ENCODE data around the gene INTS1.

Gene INTS1

GRCh38 chr7:1428941-1429501, 75.2 kb downstream of the INTS1 start:
- no peak for DNase-seq

GRCh38 chr7:1427064-1427657, 77.0 kb downstream of the INTS1 start:
- no peak for DNase-seq

- DNase-seq, result no peak
Observed at GRCh38 chr7:1426474-1426873, 77.7 kb downstream of the INTS1 start.

GRCh38 chr7:1425292-1426136, 78.7 kb downstream of the INTS1 start:
- no peak for DNase-seq

GRCh38 chr7:1424041-1424440, 80.1 kb downstream of the INTS1 start:
- DNase-seq, result no peak

GRCh38 chr7:1423264-1423811, 80.9 kb downstream of the INTS1 start:
- no peak for DNase-seq

- no peak for DNase-seq
Observed at GRCh38 chr7:1422512-1423263, 81.5 kb downstream of the INTS1 start.

GRCh38 chr7:1421946-1422345, 82.2 kb downstream of the INTS1 start:
- no peak for DNase-seq

- DNase-seq, result no peak
Observed at GRCh38 chr7:1421020-1421790, 83.0 kb downstream of the INTS1 start.
